OCI-M2 (cell line): Measurements from ENCODE around the gene NKAIN2.
"Not testable (repeated sequence)": the region's sequence is repeated elsewhere in the genome, so short reads cannot be mapped to it uniquely, and the experiment has no call there.

Experiments used
- DNase-seq: peaks from one replicate; lab custom pipeline; 2025; ENCODE audit not compliant: unreplicated experiment; lab: John Stamatoyannopoulos, UW

The NKAIN2 gene

GRCh38 chr6:124297507-124297906 lies 493.8 kb downstream of the NKAIN2 start:
- DNase-seq = no peak

GRCh38 chr6:124298730-124299129 lies 495.1 kb downstream of the NKAIN2 start:
- no peak for DNase-seq

- DNase-seq = not testable (repeated sequence)
Observed at GRCh38 chr6:124300907-124301306, 497.2 kb downstream of the NKAIN2 start.

- DNase-seq = no peak
Observed at GRCh38 chr6:124303971-124304370, 500.3 kb downstream of the NKAIN2 start.

- no peak for DNase-seq
Observed at GRCh38 chr6:124310139-124310538, 506.5 kb downstream of the NKAIN2 start.

- DNase-seq = no peak
Observed at GRCh38 chr6:124319410-124319809, 515.7 kb downstream of the NKAIN2 start.

GRCh38 chr6:124324237-124324636 lies 520.6 kb downstream of the NKAIN2 start:
- no peak for DNase-seq

GRCh38 chr6:124330197-124330596 lies 526.5 kb downstream of the NKAIN2 start:
- no peak for DNase-seq

- no peak for DNase-seq
Observed at GRCh38 chr6:124334359-124334758, 530.7 kb downstream of the NKAIN2 start.

- DNase-seq = no peak
Observed at GRCh38 chr6:124339610-124340334, 536.1 kb downstream of the NKAIN2 start.

GRCh38 chr6:124348339-124348738 lies 544.7 kb downstream of the NKAIN2 start:
- DNase-seq = not testable (repeated sequence)

- DNase-seq = no peak
Observed at GRCh38 chr6:124355146-124355545, 551.5 kb downstream of the NKAIN2 start.

GRCh38 chr6:124356276-124356810 lies 552.7 kb downstream of the NKAIN2 start:
- DNase-seq = no peak

- DNase-seq = no peak
Observed at GRCh38 chr6:124356811-124357210, 553.1 kb downstream of the NKAIN2 start.

GRCh38 chr6:124368131-124368530 lies 564.5 kb downstream of the NKAIN2 start:
- no peak for DNase-seq

GRCh38 chr6:124371974-124372475 lies 568.4 kb downstream of the NKAIN2 start:
- DNase-seq = no peak

GRCh38 chr6:124373386-124373785 lies 569.7 kb downstream of the NKAIN2 start:
- no peak for DNase-seq

- DNase-seq = no peak
Observed at GRCh38 chr6:124389127-124389526, 585.5 kb downstream of the NKAIN2 start.

- no peak for DNase-seq
Observed at GRCh38 chr6:124393536-124393935, 589.9 kb downstream of the NKAIN2 start.

GRCh38 chr6:124396361-124396760 lies 592.7 kb downstream of the NKAIN2 start:
- DNase-seq = no peak

- no peak for DNase-seq
Observed at GRCh38 chr6:124400261-124400999, 596.8 kb downstream of the NKAIN2 start.

GRCh38 chr6:124410425-124410824 lies 606.8 kb downstream of the NKAIN2 start:
- not testable (repeated sequence) for DNase-seq
